SK-N-SH (cell line): ENCODE results near the gene BBS5.

ENCODE experiments used
- CHD2 ChIP-seq: fragments of 150-350 bp; IDR thresholded peaks from 2 replicates; pipeline ENCODE4 v1.6.1; 2018; ENCODE audit warnings: low read length; ENCODE audit not compliant: partially characterized antibody
- CTCF ChIP-seq: fragments of 200-600 bp; sonication (generic); IDR thresholded peaks from 2 replicates; pipeline ENCODE4 v1.6.1; 2017; ENCODE audit warnings: antibody characterized with exemption, mild to moderate bottlenecking, moderate library complexity
- EP300 ChIP-seq, 2 experiments: IDR thresholded peaks; 2 replicates each; pipeline versions ENCODE4 v1.4.0 to v1.6.1; 2012; ENCODE audit warnings: borderline replicate concordance in 1 of 2, low read depth in 1 of 2, low read length in 1 of 2
- NRF1 ChIP-seq: IDR thresholded peaks from 2 replicates; pipeline ENCODE4 v1.6.1; 2012; ENCODE audit warnings: low read depth, mild to moderate bottlenecking, low read length
- POLR2AphosphoS5 ChIP-seq: IDR thresholded peaks from 2 replicates; pipeline ENCODE4 v1.6.1; 2012; ENCODE audit warnings: low read depth, low read length
- REST ChIP-seq: IDR thresholded peaks from 2 replicates; pipeline ENCODE4 v1.6.1; 2012; ENCODE audit warnings: mild to moderate bottlenecking, low read depth, low read length, moderate library complexity
- USF1 ChIP-seq: IDR thresholded peaks from 2 replicates; pipeline ENCODE4 v1.4.0; 2012; ENCODE audit warnings: low read depth, borderline replicate concordance
- USF2 ChIP-seq: fragments of 150-350 bp; IDR thresholded peaks from 2 replicates; pipeline ENCODE4 v1.6.1; 2017; ENCODE audit warnings: antibody characterized with exemption, low read length, low read depth, borderline replicate concordance

- TF ChIP-seq USF1 (no peak), CHD2 (no peak), CTCF (no peak), NRF1 (no peak), REST (no peak), POLR2AphosphoS5 (no peak), EP300 (IDR thresholded peaks at IDR 0.05; ENCODE audit: borderline replicate concordance in 1 of 2, low read depth in 1 of 2, low read length in 1 of 2) (no peak), USF2 (no peak)
Observed at GRCh38 chr2:169486487-169486886, 7.2 kb downstream of the BBS5 start.
